Measurements from ENCODE around the gene GPATCH8. TPM values are rescaled to one million over a fixed set of nuclear protein-coding genes. Genes with fewer than 3 reads are reported as not detected.
A peak's percentile ranks its signal among the peaks of the same experiment; 100 is the strongest.

GPATCH8 gene
- total and polyA plus RNA-seq, 10 of the 15 experiments (the other 5 are each of a cell fraction or from before 2014, with no cell fraction given) = 11.7 to 45.1 (median 21.3) TPM

- no peak for TF ChIP-seq TARDBP (IDR thresholded peaks at IDR 0.05; ENCODE audit: borderline replicate concordance)
- no peak for TF ChIP-seq NRF1 (conservative IDR thresholded peaks at IDR 0.05; ENCODE audit: low read depth, low read length)
- TF ChIP-seq CREB1 (IDR thresholded peaks at IDR 0.05; ENCODE audit: low read depth) = no peak
- peak; percentile 59; the same call in 1 of the 2 replicates for TF ChIP-seq NKRF (conservative IDR thresholded peaks at IDR 0.05)
- peak; percentile 71; the same call in 1 of the 2 replicates for TF ChIP-seq ZNF592 (IDR thresholded peaks at IDR 0.05)
- TF ChIP-seq SMARCA5 (IDR thresholded peaks at IDR 0.05) = peak; percentile 92
- TF ChIP-seq HDAC2 (IDR thresholded peaks at IDR 0.05) = no peak
- TF ChIP-seq POLR2A (IDR thresholded peaks at IDR 0.05; ENCODE audit: low read depth, low read length) = peak; percentile 30; the same call in 1 of the 2 replicates
- no peak for TF ChIP-seq RELA (IDR thresholded peaks at IDR 0.05; ENCODE audit: borderline replicate concordance, partially characterized antibody)
- no peak for TF ChIP-seq ASH2L (IDR thresholded peaks at IDR 0.05; ENCODE audit: borderline replicate concordance, low read depth)
- peak; percentile 92 for TF ChIP-seq GATAD2B (conservative IDR thresholded peaks at IDR 0.05; ENCODE audit: low read depth)
- 0 out of 2 replicates have a peak, but pooled peaks have one; percentile 28 for TF ChIP-seq NR2F1 (conservative IDR thresholded peaks at IDR 0.05)
- peak; percentile 24 to 66 (median 61); a peak in 5 of 6 replicates for TF ChIP-seq CTCF (IDR thresholded peaks at IDR 0.05 in 2 of 3, conservative IDR thresholded peaks at IDR 0.05 in 1 of 3; ENCODE audit: control insufficient read depth in 2 of 3, extremely low read depth in 1 of 3, insufficient read depth in 1 of 3, low read depth in 3 of 3, low read length in 3 of 3)
- no peak for TF ChIP-seq CHD2 (IDR thresholded peaks at IDR 0.05; ENCODE audit: borderline replicate concordance, low read depth, low read length)
- TF ChIP-seq TCF7 (IDR thresholded peaks at IDR 0.05; ENCODE audit: borderline replicate concordance) = no peak
- TF ChIP-seq IRF4 (IDR thresholded peaks at IDR 0.05; ENCODE audit: low read depth, low read length) = no peak
- no peak for TF ChIP-seq HCFC1 (IDR thresholded peaks at IDR 0.05; ENCODE audit: low read length)
- TF ChIP-seq BCL3 (IDR thresholded peaks at IDR 0.05; ENCODE audit: borderline replicate concordance, insufficient read depth, low read depth, low read length, poor library complexity, severe bottlenecking) = no peak
- no peak for TF ChIP-seq RAD51 (IDR thresholded peaks at IDR 0.05)
- TF ChIP-seq E2F4 (IDR thresholded peaks at IDR 0.05; ENCODE audit: low read depth, low read length) = no peak
- TF ChIP-seq HDAC6 (IDR thresholded peaks at IDR 0.05; ENCODE audit: unreplicated experiment) = no peak
Observed at GRCh38 chr17:44363613-44364159, 139.5 kb downstream of the GPATCH8 start, which contains the start of gene FAM171A2 (continued).

Data from GM12878 (cell line).